GM21737 (cell line): ENCODE data around the gene PNMA8A.
"Not testable (repeated sequence)": the region's sequence is repeated elsewhere in the genome, so short reads cannot be mapped to it uniquely, and the experiment has no call there.

ENCODE experiments used
- ATAC-seq: cut with Tn5 transposase; IDR thresholded peaks from one replicate; pipeline ENCODE4 v1.9.1; 2021; ENCODE audit warnings: mild to moderate bottlenecking, moderate library complexity; ENCODE audit not compliant: unreplicated experiment

Gene PNMA8A

DNA sequence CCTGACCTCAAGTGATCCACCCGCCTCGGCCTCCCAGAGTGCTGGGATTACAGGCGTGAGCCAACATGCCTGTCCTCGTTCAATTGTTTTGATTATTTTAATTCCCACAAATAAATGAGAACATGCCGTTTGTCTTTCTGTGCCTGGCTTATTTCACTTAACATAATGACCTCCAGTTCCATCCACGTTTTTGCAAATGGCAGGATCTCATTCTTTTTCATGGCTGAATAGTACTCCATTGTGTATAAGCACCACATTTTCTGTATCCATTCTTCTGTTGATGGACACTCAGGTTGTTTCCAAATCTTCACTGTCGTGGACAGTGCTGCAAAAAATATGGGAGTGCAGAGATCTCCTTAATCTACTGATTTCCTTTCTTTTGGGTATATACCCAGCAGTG, 37.9 kb downstream of the PNMA8A start:
- not testable (repeated sequence) for ATAC-seq

DNA sequence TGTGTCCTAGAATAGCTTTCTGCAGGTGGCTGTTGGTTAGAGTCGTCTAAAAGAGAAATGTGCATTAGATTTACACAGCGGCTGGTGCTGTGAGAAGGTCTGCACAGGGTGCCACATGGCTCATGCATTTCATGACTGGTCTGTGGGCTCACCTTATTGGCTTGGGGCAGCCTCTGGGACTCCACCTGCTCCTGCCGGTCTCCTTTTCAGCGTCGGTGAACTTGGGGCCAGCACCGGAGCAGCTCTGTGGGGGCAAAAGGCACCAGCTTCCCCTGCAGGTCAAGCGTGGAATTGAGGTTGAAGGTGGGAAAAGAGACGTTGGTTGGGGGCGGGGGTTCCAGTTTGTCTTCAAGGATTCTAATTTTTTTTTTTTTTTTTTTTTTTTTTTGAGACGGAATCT, 39.5 kb downstream of the PNMA8A start:
- ATAC-seq: no peak

DNA sequence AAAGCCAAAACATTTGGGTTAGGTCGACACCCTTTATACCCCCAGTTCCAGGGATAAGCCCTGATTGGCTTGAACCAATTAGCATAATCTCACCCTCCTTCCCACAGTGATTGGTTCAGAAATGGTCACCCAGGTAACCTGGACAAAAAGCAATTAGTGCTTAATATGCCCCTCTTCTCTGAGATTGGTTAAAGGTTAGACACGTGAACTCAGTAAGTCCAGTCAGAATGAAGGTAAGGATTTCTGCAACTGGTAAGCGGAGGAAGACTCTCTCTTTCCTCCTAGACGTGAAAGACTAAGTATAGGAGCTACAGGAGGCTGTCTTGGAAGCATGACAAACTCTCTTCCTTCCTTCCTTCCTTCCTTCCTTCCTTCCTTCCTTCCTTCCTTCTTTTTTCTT, 41.4 kb downstream of the PNMA8A start:
- ATAC-seq: no peak

DNA sequence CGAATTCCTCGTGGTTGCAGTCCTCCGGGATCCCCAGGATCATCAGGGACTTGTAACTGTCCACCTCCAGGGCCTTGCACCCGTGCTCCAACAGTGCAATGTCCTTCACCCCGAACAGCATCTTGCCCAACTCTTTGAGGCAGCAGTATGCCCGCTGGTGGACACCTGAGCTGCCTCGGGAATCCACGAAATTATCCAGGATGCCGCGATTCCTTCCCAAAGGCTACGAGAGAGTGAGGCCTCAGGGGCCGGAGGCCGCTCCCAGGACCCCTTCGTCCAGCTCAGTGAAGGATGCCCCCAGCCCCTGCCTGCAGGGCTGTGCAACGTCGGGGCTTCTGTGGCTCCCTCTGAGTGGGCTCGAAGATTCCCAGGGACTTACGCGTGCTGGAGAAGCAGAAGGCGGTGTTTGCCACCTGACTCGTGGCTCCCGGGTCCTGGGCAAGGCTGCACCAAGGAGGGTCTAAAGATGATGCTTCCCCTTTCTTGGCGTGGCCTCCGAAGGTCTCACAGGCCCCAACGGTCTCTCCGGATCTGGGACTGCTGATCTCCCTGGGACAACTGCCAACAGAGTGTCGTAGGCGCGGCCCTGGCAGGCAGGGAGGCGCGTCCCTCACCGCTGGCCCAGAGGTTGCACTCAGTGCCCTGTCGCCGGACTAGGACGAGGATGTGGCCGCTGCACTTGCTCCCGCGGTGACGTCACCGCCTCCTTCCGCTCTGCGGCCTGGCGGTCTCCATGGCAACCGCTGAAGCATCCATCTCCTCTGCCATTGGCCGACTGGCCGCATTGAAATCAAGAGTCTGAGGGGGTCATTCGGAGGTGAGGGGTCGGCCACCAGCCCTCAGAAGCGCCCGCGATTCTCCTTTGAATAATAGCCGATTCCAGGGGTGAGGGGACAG, 42.9 kb downstream of the PNMA8A start, which contains the start of gene PNMA8C:
Gene PNMA8C, minus strand, starts transcription at position 698 of the 897 bp plus-strand sequence. Its CDS starts 577 bp downstream, at position 121.
- ATAC-seq: no peak

DNA sequence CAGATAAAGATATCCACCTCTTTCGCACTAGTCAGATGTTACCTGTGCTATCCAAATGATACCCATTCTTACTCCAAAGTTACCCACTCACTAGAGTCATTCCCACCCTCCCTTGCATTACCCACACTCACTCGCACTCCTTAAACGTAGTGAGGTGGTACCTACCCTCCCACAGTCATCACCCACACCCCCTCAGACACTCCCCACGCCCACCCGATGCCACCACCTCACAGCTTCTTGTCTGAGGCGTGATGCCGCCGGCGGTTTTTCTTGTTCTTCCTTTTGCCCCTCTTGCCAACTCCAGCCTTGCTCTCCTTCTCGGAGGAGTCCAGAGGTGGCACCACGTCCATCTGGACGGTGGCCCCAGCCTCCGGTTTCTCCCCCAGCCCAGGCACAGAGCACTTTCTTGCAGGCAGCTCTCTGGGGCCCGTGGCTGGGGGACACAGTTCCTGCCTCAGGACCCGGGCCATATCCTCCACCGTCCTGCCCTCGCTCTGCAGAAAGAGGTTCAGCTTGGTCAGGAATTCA, 43.8 kb downstream of the PNMA8A start:
- no peak for ATAC-seq

DNA sequence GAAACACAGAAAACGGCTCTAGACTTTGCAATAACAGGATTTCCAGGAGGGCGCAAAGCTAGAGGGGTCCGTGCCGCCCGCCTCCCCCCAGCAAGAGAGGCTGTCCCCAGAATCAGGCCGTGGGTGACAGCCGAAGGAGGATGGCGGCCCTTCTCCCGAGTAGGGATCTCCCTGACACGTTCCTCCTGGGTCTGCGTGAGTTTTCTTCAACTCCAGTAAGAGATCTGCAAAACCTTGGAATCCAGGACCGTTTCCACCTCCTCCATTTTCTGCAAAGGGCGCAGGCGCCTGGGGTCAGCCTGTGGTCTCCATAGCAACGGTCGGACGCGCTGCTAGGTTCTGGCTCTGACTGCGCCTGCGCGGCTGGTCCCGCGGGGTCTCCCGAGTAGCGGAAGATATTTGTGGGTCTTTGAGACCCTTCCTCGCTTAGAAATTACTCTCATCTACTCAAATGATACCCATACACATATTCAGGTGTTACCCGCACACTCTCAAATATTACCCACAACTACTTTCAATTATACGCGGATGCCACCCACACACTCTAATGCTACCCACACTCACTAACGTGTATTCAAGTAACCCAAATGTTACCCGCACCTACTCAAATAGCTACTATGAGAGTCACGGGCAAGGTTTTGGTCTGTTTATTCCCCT, 44.7 kb downstream of the PNMA8A start:
- no peak for ATAC-seq

DNA sequence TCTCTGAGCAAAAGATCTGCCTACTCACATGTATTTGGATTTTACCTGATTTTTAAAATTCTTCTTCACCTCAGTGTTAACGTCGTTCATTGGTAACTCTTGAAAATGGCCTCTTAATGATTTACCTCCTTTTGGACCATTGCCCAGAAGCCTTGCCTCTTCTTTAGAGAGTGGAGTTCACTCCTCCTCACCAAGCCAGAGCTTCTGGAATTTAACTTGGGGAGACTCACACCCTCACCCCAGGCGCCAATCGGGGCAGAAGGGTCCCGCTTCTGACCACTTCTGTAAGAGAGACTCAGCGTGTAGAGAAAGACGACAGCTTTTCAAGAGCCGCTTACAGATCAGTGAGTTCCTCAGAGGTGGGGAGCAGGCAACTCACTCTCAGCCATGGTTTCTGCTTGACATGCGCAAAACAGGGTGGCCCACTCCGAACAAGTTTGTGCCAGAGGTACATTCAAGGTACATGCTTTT, 45.3 kb downstream of the PNMA8A start:
- ATAC-seq: no peak

DNA sequence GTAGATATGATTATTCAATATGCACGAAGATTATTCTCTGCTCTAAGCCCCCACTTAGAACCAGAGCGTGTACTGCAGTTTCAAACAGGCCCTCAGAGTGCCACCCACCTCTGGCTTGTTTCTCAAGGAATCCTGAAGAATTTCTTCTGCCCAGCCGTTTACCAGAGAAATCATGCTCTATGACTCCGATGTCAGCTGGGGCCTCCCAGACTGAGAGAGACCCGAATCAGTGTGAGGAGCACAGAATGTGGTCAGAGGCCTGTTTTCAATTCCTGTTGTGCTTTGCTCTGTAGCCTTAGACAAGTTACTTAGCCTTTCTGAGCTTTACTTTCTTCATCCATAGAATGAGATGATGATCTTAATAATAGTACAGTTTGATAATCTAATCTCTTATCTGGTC, 48.2 kb downstream of the PNMA8A start:
- ATAC-seq: no peak

DNA sequence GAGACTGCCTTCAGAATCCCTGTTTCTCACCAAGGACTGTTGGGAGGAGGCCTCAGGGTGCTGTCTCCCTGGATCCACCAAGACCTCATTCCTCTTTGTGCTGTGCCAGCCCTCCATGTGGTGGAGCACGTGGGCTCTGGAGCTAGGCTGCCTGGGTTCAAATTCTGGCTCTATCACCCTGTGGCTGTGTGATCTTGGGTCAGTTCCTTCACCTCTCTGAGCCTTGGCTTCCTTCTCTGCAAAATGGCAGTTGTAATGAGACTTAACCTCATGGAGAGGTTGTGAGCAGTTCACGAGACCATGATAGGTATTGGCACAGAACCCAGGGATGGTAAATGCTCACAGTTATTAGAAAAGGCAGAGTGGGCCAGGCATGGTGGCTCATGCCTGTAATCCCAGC, 49.0 kb downstream of the PNMA8A start:
- ATAC-seq: no peak

DNA sequence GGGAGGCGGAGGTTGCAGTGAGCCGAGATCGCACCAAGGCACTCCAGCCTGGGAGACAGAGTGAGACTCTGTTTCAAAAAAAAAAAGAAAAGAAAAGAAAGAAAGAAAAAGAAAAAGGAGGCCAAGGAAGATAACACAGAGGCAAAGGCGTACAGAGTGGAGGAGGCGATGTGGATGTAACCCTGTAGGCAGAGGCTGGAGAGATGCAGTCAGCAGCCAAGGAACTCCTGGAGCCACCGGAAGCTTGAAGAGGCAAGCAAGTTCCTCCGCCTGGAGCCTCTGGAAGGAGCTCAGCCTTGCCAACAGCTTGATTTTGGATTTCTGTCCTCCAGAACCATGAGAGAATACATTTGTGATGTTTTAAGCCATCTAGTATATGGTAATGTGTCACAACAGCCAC, 51.3 kb downstream of the PNMA8A start:
- ATAC-seq: no peak
